Endothelial cell of umbilical vein (primary cell): Measurements from ENCODE around the gene GPATCH2. TPM values are rescaled to one million over a fixed set of nuclear protein-coding genes. Genes with fewer than 3 reads are reported as not detected.

Experiments used
- BruUV-seq: library from RNA; stranded (reverse); fragments of 400-500 nt; replicated peaks from 2 replicates; lab custom pipeline; 2021; lab: Mats Ljungman, UMichigan
- CTCF ChIA-PET: fragments of 300-600, 350-600 bp; sonication (Branson Sonifier 250); formaldehyde crosslinking; loops from one replicate; lab custom pipeline; 2021; ENCODE audit warnings: antibody characterized with exemption, inconsistent platforms; lab: Charles Lee
- POLR2A ChIA-PET: fragments of 300-600, 350-600 bp; sonication (Branson Sonifier 250); formaldehyde crosslinking; loops from one replicate; lab custom pipeline; 2021; ENCODE audit warnings: antibody characterized with exemption, inconsistent platforms; lab: Charles Lee
- DNase-seq: peaks from one replicate; pipeline ENCODE4 v3.0.0-alpha.2; 2011; ENCODE audit warnings: low read depth, low spot score
- FAIRE-seq: peaks from 2 replicates; lab custom pipeline; 2011; peaks lifted over from hg19 to GRCh38; lab: Jason Lieb, UNC
- H2AFZ ChIP-seq: 2 replicates; pipeline ENCODE4 v1.6.0; 2012; ENCODE audit warnings: low read depth, low read length, control low read depth, inconsistent platforms
- H3K27ac ChIP-seq: 2 replicates; pipeline ENCODE4 v1.5.1; 2011; ENCODE audit warnings: low read depth, mild to moderate bottlenecking, control low read depth, low read length, moderate library complexity; ENCODE audit not compliant: insufficient read depth
- H3K27me3 ChIP-seq, 2 experiments: 2 replicates each; pipeline versions ENCODE4 v1.6.0 to v1.6.1; 2011; ENCODE audit warnings: low read length in 2 of 2, mixed read lengths in 1 of 2; ENCODE audit not compliant: control insufficient read depth in 2 of 2, insufficient read depth in 2 of 2
- H3K36me3 ChIP-seq, 2 experiments: 2 replicates in 1 of 2; 3 replicates in 1 of 2; pipeline ENCODE4 v1.5.1; 2011; ENCODE audit warnings: low read length in 2 of 2, mild to moderate bottlenecking in 1 of 2, moderate library complexity in 1 of 2; ENCODE audit not compliant: control insufficient read depth in 2 of 2, insufficient read depth in 2 of 2; ENCODE audit errors: extremely low read depth in 1 of 2
- H3K4me1 ChIP-seq: 3 replicates; pipeline ENCODE4 v1.5.1; 2011; ENCODE audit warnings: mild to moderate bottlenecking, low read length; ENCODE audit not compliant: control insufficient read depth, insufficient read depth; ENCODE audit errors: extremely low read depth
- H3K4me2 ChIP-seq: 2 replicates; pipeline ENCODE4 v1.6.1; 2011; ENCODE audit warnings: low read length, control low read depth, mixed read lengths; ENCODE audit not compliant: insufficient read depth
- H3K4me3 ChIP-seq, 3 experiments: fragments of 200-600 bp in 1 of 3; sonication (generic), shearing (Covaris generic) in 1 of 3; replicated peaks in 1 of 3; 2 replicates each; pipeline ENCODE4 v1.5.1; 2011 to 2016; ENCODE audit warnings: control low read depth in 3 of 3, low read length in 3 of 3, mild to moderate bottlenecking in 2 of 3, inconsistent platforms in 1 of 3, low read depth in 1 of 3, moderate library complexity in 1 of 3; ENCODE audit not compliant: insufficient read depth in 1 of 3
- H3K79me2 ChIP-seq: 2 replicates; pipeline ENCODE4 v1.6.0; 2012; ENCODE audit warnings: low read length, inconsistent platforms; ENCODE audit not compliant: control insufficient read depth, insufficient read depth
- H3K9ac ChIP-seq: replicated peaks from 2 replicates; pipeline ENCODE3; 2011; ENCODE audit warnings: low read length, control low read depth; ENCODE audit not compliant: insufficient read depth; ENCODE audit errors: extremely low read depth
- H3K9me1 ChIP-seq: replicated peaks from 3 replicates; pipeline ENCODE4 v1.6.0; 2011; ENCODE audit warnings: mild to moderate bottlenecking, low read length; ENCODE audit not compliant: control insufficient read depth, insufficient read depth; ENCODE audit errors: extremely low read depth
- H3K9me3 ChIP-seq: replicated peaks from 2 replicates; pipeline ENCODE4 v1.5.1; 2012; ENCODE audit warnings: low read length, inconsistent platforms; ENCODE audit not compliant: control insufficient read depth, insufficient read depth
- H4K20me1 ChIP-seq: replicated peaks from 2 replicates; pipeline ENCODE3; 2011; ENCODE audit warnings: mild to moderate bottlenecking, low read length; ENCODE audit not compliant: control insufficient read depth, insufficient read depth; ENCODE audit errors: extremely low read depth
- EZH2 ChIP-seq: IDR thresholded peaks from 2 replicates; pipeline ENCODE4 v1.6.1; 2012; ENCODE audit warnings: borderline replicate concordance, low read depth, mild to moderate bottlenecking, moderate library complexity, low read length, inconsistent platforms; ENCODE audit not compliant: severe bottlenecking
- FOS ChIP-seq: IDR thresholded peaks from 2 replicates; pipeline ENCODE4 v1.6.1; 2011; ENCODE audit warnings: mild to moderate bottlenecking, low read length, moderate library complexity, borderline replicate concordance; ENCODE audit not compliant: insufficient read depth
- GATA2 ChIP-seq: IDR thresholded peaks from 2 replicates; pipeline ENCODE4 v1.7.0; 2011; ENCODE audit warnings: low read depth, mild to moderate bottlenecking, moderate library complexity, mixed read lengths, low read length; ENCODE audit not compliant: insufficient read length, insufficient read depth
- JUN ChIP-seq: IDR thresholded peaks from 2 replicates; pipeline ENCODE4 v1.6.1; 2011; ENCODE audit warnings: borderline replicate concordance, low read depth; ENCODE audit not compliant: insufficient read length, insufficient read depth
- MAX ChIP-seq: IDR thresholded peaks from 2 replicates; pipeline ENCODE4 v1.6.1; 2011; ENCODE audit not compliant: insufficient read depth, insufficient read length
- MYC ChIP-seq: IDR thresholded peaks from one replicate; pipeline ENCODE4 v1.6.1; 2011; ENCODE audit warnings: mild to moderate bottlenecking, low read depth, low read length
- POLR2A ChIP-seq: IDR thresholded peaks from 2 replicates; pipeline ENCODE4 v1.6.1; 2012; ENCODE audit warnings: low read depth, mild to moderate bottlenecking, control low read depth, low read length
- POLR2AphosphoS5 ChIP-seq: IDR thresholded peaks from 2 replicates; pipeline ENCODE4 v1.6.1; 2012; ENCODE audit warnings: low read depth, mild to moderate bottlenecking, control low read depth, low read length, moderate library complexity; ENCODE audit not compliant: insufficient read depth
- dilution Hi-C: fragments of 300-500 bp; cut with MboI; formaldehyde crosslinking; loops from one replicate; pipeline ENCODE4 v1.15.0; 2019; ENCODE audit warnings: low sequenced_read_pairs; ENCODE audit not compliant: extremely low pct_ligation_motif_present
- intact Hi-C: fragments of 100-400 bp; cut with micrococcal nuclease; formaldehyde crosslinking; loops from one replicate; pipeline ENCODE4 v1.10.0; 2022
- polyA plus RNA-seq, 4 experiments: library from polyadenylated mRNA; depleted of rRNA in 3 of 4; stranded (reverse) in 3 of 4; unstranded in 1 of 4; fragments of >200 nt; gene quantifications; 2 replicates each; pipeline versions ENCODE4 v1.2.1 to v1.2.3, GENCODE V29; 2011 to 2012; ENCODE audit warnings: missing spikeins in 1 of 4
- total RNA-seq: library from RNA; stranded (reverse); gene quantifications from 2 replicates; pipeline ENCODE4 v1.2.3, GENCODE V29; 2021
- TF ChIP-seq, protein P1 (sequence below), 2 donors: IDR thresholded peaks; 1 replicate in 1 of 2; 2 replicates in 1 of 2; pipeline ENCODE4 v1.5.1; 2011; ENCODE audit warnings: low read length in 2 of 2, mild to moderate bottlenecking in 2 of 2, moderate library complexity in 2 of 2, control low read depth in 1 of 2, inconsistent platforms in 1 of 2, low read depth in 1 of 2; ENCODE audit not compliant: insufficient read depth in 1 of 2; ENCODE audit errors: extremely low read depth in 1 of 2

Gene GPATCH2
- total and polyA plus RNA-seq, 2 donors (not counting 3 experiments of a cell fraction or from before 2014, with no cell fraction given), result 3.3 to 15.6 TPM

- no peaks in the 10 kb centered on the region for H3K79me2 ChIP-seq
- intact Hi-C loops, result no loop called here
- TF ChIP-seq MAX (no peak), POLR2A (no peak), EZH2 (no peak), POLR2AphosphoS5 (no peak), JUN (no peak), FOS (no peak), MYC (no peak), GATA2 (no peak)
- TF ChIP-seq, protein P1, sequence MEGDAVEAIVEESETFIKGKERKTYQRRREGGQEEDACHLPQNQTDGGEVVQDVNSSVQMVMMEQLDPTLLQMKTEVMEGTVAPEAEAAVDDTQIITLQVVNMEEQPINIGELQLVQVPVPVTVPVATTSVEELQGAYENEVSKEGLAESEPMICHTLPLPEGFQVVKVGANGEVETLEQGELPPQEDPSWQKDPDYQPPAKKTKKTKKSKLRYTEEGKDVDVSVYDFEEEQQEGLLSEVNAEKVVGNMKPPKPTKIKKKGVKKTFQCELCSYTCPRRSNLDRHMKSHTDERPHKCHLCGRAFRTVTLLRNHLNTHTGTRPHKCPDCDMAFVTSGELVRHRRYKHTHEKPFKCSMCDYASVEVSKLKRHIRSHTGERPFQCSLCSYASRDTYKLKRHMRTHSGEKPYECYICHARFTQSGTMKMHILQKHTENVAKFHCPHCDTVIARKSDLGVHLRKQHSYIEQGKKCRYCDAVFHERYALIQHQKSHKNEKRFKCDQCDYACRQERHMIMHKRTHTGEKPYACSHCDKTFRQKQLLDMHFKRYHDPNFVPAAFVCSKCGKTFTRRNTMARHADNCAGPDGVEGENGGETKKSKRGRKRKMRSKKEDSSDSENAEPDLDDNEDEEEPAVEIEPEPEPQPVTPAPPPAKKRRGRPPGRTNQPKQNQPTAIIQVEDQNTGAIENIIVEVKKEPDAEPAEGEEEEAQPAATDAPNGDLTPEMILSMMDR (IDR thresholded peaks at IDR 0.05; ENCODE audit: extremely low read depth in 1 of 2, insufficient read depth in 1 of 2, low read depth in 1 of 2, low read length in 2 of 2), result no peak
- CTCF ChIA-PET, result no interaction called here
- no peaks in the 10 kb centered on the region for H3K9me3 ChIP-seq
- H3K4me2 ChIP-seq, result no peak overlapping the region
- no peaks in the 10 kb centered on the region for H3K36me3 ChIP-seq
- no peak overlapping the region for H3K9ac ChIP-seq
- no peaks in the 10 kb centered on the region for H3K4me1 ChIP-seq
- no peak overlapping the region for H3K27ac ChIP-seq
- H2AFZ ChIP-seq, result no peak overlapping the region
- H3K27me3 ChIP-seq, result no peaks in the 10 kb centered on the region
- H4K20me1 ChIP-seq, result no peaks in the 10 kb centered on the region
- no peak overlapping the region for H3K4me3 ChIP-seq
- POLR2A ChIA-PET, result no interaction called here
- dilution Hi-C loops, result no loop called here
- DNase-seq, result no peak
- no peak for FAIRE-seq
- no peaks in the 10 kb centered on the region for H3K9me1 ChIP-seq
- BruUV-seq, result no TSS peak
Observed at GRCh38 chr1:217535601-217536377, 95.1 kb downstream of the GPATCH2 start.
